GOT3 (cell line): Measurements from ENCODE around the gene PNPLA6.
"Not testable (repeated sequence)": the region's sequence is repeated elsewhere in the genome, so short reads cannot be mapped to it uniquely, and the experiment has no call there.

Experiments
- DNase-seq: peaks from one replicate; lab custom pipeline; 2025; ENCODE audit warnings: mixed read lengths; lab: John Stamatoyannopoulos, UW

The PNPLA6 gene

GRCh38 chr19:7554990-7555864 lies 19.7 kb downstream of the PNPLA6 start:
- no peak for DNase-seq

DNA sequence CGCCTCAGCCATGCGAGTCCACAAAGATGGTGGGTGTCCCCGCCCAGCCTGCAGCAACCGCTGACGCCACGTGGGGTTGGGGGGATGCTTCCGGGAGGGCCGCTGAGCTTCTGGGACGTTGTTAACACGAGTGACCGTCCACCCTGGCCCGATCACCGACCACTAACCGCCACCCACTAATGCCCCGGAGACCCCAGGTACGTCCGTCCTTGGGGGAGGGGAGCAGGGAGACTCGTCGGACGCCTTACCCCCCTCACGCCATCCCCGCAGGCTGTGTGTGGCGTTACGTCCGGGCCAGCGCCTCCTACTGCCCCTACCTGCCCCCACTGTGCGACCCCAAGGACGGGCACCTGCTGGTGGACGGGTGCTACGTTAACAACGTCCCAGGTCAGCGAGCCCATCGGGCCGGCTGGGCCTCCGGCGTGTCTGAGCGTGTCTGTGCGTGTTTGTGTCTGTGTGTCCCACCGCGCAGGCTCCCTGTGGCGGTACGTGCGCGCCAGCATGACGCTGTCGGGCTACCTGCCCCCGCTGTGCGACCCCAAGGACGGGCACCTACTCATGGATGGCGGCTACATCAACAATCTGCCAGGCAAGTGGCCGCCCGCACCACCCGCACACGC lies 21.3 kb downstream of the PNPLA6 start:
- DNase-seq: no peak

DNA sequence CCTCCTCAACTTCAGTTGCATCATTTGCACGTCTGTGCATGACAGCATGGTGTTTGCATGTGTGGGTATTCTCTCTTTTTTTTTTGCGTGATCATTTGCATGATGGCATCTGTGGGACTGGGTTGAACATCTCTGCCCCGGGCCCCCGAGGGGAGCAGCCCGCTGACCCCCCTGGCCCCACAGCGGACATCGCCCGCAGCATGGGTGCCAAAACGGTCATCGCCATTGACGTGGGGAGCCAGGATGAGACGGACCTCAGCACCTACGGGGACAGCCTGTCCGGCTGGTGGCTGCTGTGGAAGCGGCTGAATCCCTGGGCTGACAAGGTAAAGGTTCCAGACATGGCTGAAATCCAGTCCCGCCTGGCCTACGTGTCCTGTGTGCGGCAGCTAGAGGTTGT lies 23.1 kb downstream of the PNPLA6 start:
- DNase-seq: no peak

- no peak for DNase-seq
Measured at GRCh38 chr19:7559102-7559501, 23.6 kb downstream of the PNPLA6 start.

DNA sequence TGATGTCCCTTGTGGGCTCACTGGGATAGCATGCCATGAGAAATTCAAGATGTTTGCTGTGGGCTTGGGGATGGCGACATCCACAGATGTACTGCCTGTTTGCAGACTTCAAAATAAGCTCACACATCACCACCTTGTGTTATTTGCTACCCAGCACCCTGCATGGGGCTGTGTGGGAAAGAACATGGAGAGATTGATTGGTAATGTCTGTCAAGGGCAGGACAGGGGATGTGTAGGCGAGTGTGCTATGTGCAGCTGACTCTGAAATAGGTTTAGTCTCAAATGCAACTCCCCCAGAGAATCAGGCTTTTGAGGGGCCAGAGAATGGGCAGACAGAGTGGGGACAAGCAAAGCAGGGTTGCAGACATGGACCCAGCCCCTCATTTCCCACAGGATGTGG lies 24.7 kb downstream of the PNPLA6 start:
- DNase-seq: no peak

DNA sequence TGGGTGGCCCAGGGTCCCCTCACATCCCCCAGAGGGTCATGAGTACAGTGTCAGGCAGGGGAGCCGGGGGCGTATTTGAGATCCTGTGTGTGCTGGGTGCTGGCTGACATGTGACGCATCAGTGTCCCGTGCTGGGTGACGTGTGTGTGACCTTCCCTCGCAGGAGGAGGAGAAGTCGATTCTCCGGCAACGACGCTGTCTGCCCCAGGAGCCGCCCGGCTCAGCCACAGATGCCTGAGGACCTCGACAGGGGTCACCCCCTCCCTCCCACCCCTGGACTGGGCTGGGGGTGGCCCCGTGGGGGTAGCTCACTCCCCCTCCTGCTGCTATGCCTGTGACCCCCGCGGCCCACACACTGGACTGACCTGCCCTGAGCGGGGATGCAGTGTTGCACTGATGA lies 25.8 kb downstream of the PNPLA6 start:
- DNase-seq: no peak

DNA sequence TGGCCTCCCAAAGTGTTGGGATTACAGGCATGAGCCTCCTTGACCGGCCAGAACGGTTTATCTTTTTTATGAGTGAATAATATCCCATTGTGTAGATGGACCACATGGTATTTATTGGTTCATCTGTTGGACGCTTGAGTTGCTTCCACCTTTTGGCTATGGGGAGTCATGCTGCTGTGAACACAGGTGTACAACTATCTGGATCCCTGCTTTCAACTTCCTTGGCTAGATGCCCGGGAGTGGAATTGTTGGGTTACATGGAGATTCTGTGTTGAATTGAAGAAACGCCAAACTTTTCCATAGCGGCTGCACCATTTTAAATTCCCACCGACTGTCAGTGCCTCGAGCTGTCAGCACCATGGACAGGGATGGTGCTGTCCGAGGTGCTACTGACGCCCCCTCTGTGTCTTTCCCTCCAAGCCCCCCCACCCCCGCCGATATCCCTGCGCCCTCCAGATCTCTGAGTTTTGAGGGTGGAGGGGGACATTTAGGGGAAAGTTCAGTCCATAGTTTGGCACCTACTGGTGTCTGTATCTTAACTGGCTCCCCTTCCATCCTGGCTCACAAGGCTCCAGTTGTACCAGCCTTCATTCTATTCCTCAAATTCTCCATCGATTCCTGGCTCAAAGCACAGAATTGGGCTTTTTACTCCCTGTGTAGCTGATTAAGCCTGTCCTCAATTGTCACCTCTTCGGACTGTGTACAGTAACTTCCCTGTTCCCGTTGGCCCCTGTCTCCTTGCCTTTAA lies 27.3 kb downstream of the PNPLA6 start:
- DNase-seq: no peak

GRCh38 chr19:7564866-7565265 lies 29.3 kb downstream of the PNPLA6 start:
- no peak for DNase-seq

GRCh38 chr19:7565332-7565731 lies 29.8 kb downstream of the PNPLA6 start:
- no peak for DNase-seq

GRCh38 chr19:7570761-7571160 lies 35.2 kb downstream of the PNPLA6 start:
- DNase-seq: no peak

DNA sequence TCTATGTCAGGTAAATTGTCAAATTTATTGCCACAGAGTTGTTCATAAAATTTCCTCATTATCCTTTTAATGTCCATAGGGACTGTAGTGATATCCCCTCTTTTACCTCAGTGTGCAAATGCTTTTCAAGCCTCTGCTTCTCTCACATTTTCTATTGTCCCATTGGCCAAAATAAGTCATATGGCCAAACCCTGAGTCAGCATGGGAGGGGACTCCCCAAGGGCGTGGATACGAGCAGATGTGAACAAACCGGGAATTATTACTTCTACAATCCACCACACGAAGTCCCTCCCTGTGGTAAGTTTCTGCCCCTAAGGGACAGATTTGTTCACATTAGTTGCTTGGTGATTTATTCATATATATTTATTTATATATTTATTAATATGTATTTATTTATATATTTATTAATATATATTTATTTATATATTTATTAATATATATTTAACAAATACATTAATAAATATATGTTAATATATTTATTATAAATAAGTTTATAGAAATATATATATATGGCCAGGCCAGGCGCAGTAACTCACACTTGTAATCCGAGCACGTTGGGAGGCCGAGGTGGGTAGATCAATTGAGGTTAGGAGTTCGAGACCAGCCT lies 40.0 kb downstream of the PNPLA6 start:
- no peak for DNase-seq

DNA sequence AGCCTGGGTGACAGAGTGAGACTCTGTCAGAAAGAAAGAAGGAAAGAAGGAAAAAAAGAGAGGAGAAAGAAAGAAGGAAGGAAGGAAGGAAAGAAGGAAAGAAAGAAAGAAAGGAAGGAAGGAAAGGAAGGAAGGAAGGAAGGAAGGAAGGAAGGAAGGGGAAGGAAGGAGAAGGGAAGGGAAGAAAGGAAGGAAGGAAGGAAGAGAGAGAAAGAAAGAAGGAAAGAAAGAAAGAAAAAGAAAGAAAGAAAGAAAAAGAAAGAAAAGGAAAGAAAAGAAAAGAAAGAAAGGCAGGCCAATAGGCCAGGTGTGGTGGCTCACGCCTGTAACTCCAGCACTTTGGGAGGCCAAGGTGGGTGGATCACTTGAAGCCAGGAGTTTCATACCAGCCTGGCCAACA lies 41.9 kb downstream of the PNPLA6 start:
- not testable (repeated sequence) for DNase-seq

GRCh38 chr19:7578127-7578526 lies 42.6 kb downstream of the PNPLA6 start:
- DNase-seq: no peak

DNA sequence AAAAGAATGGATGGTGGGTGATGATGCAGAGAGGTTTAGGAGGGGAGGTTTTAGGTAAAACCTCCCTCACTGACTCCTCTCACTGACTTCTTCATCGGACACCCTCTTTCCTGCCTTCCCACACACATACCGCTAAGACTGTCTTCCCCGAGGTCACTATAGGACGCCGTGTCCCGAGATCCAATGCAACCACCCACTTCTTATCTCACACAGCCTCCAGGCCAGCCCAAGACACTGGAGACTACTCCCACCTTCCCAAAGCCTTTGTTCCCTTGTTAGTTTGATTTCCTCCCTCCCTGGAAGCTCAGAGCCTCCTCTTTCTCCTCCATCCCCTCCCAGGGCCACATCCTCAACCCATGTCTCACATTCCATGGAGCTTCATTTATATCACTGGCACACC lies 43.7 kb downstream of the PNPLA6 start:
- DNase-seq: no peak

DNA sequence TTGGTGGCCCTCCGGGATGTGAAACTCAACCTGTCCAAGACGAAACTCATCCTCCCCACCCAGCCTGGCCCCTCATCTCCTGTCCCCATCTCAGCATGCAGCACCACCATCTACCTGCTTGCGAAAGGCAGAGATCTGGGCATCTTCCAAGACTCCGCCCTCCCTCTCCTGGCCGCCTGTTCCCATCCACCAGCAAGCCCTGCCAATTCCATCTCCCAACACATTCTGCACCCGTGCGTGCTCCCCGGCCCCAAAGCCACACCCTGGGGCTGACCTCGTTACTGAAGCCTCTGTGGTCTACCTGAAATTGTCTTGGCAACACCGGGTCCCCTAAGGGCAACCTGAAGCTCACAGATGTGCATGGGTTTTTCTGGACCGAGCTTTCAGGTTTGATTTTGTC lies 46.9 kb downstream of the PNPLA6 start:
- no peak for DNase-seq

DNA sequence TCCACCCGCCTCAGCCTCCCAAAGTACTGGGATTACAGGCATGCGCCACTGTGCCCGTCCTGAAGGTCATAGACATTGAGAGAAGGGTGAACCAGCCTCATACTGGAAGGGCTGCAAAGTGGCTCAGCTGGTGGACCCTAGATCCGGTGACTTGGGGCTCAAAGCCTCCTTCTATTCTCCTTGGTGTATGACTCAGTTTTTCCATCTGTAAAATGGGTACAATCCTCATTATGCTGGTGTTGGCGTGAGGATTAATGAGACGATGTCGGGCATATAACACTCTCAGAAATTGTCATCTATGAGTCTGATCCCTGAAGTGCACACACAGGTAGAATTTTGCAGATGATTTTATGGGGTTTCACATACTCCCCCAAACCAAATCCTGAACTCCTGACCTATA lies 54.3 kb downstream of the PNPLA6 start:
- no peak for DNase-seq

DNA sequence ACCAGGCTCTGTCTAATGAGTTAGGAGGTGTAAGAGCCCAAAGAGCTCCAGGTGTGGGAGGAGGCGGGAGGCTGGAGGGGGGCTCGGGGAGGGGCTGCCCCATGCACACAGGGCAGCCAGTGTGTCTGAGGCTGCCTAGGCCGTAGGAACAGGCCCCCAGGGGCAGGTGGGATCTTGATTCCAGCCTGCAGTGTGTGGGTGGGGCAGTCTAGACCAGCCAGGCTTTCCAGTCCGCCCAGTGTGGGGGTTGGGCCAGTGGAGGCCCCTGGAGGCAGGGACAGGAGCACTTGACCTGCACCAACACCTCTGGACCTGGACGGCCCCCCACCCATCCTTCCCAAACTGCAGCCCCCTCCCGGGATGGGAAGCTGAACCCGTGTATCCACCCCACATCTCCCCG lies 54.7 kb downstream of the PNPLA6 start:
- DNase-seq: no peak

GRCh38 chr19:7595466-7596133 lies 60.1 kb downstream of the PNPLA6 start, which contains the start of gene CAMSAP3:
CAMSAP3 (plus strand) TSS chr19:7595863; CDS start chr19:7596003, 140 bp downstream.
- no peak for DNase-seq

DNA sequence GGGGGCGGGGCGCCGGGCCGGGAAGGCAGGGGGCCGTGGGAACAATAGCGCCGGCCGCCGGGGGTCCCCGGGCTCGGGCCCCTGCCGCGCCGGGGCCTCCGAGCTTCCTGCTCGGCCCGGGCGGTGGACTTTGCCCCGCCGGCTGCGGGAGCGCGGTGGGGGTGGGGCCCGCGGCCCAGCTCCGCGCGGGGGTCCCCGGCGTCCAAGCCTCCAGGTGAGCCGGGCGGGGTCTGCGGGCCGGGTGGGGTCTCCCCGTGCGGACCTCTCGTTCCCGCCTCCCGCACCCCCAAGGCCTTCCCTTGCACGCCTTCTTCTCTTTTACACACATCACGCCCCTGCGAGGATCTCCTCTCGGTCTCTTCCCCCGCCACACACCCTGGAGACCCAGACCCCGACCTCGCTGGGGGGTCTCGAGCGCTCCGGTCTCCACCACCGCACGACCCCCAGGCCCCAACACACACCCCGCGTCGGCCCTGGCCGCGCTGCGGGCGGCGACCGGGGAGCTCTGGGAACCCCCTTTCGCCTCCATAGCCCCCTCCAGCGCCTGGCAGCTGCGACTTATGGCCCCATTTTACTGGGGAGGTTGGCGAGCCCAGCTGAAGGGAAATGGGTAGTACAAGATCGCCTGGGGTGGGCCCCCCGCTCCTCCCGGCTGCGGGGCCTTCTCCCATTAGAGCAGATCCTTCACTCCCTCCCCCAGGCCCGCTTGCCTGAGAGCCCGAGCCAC lies 60.9 kb downstream of the PNPLA6 start:
- DNase-seq: no peak

DNA sequence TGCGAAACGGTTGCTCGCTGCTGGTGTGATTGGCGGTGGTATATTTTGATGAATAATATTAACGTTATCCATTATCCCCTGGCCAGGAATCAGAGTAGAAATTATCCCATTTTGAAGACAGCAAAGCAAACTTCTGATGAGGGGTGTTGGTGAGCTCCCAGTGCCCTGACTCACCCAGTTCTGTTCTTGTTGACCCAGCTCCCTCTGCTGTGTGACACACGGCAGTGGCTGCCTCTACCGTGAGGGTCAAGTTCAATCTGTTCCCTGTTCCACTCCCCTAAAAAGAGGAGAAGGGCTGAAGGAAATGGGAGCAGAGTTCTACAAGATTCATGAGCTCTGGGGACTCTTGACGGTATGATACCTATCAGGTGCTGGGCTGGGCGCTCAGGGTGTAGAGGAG lies 62.2 kb downstream of the PNPLA6 start:
- no peak for DNase-seq

- DNase-seq: no peak
Measured at GRCh38 chr19:7598180-7598579, 62.7 kb downstream of the PNPLA6 start.
